Measurements from ENCODE around the gene TIMM10.
A peak's percentile ranks its signal among the peaks of the same experiment; 100 is the strongest.

Gene TIMM10

GRCh38 chr11:57482782-57483561 lies 47.6 kb downstream of the TIMM10 start:
- peak; percentile 48 to 79 (median 57) for DNase-seq

GRCh38 chr11:57481915-57482781 lies 48.4 kb downstream of the TIMM10 start:
- DNase-seq, result no peak

- DNase-seq, result no peak
These were observed 49.2 kb downstream of the TIMM10 start for GRCh38 chr11:57481315-57481714.

GRCh38 chr11:57480409-57481137 lies 50.0 kb downstream of the TIMM10 start:
- peak; percentile 79 to 88 (median 86) for DNase-seq

GRCh38 chr11:57479911-57480310 lies 50.6 kb downstream of the TIMM10 start:
- no peak for DNase-seq

GRCh38 chr11:57479021-57479663 lies 51.4 kb downstream of the TIMM10 start:
- no peak for DNase-seq

All from suppressor macrophage (primary cell).